Measurements from ENCODE around the gene FAM222B. TPM values are rescaled to one million over a fixed set of nuclear protein-coding genes. Genes with fewer than 3 reads are reported as not detected.
A peak's percentile ranks its signal among the peaks of the same experiment; 100 is the strongest.
"Not testable (repeated sequence)": the region's sequence is repeated elsewhere in the genome, so short reads cannot be mapped to it uniquely, and the experiment has no call there.

FAM222B gene
- total RNA-seq, 1 donor = 15.1 TPM

- Histone ChIP-seq H3K4me3 (ENCODE audit: low read length) (no peak overlapping the region), H3K27me3 (ENCODE audit: insufficient read depth, low read length) (peaks cover 9% of the 10 kb centered on the region), H3K9me3 (ENCODE audit: low read depth, low read length) (no peaks in the 10 kb centered on the region), H3K4me1 (ENCODE audit: insufficient read depth, low read length) (peaks cover 82% of the 10 kb centered on the region)
Observed at GRCh38 chr17:28741358-28742349, 100.9 kb downstream of the FAM222B start.

GRCh38 chr17:28740406-28741357 is 101.9 kb downstream of the FAM222B start:
- Histone ChIP-seq H3K9me3 (ENCODE audit: low read depth, low read length) (no peaks in the 10 kb centered on the region), H3K27me3 (ENCODE audit: insufficient read depth, low read length) (peaks cover 9% of the 10 kb centered on the region), H3K4me3 (ENCODE audit: low read length) (no peak overlapping the region), H3K4me1 (ENCODE audit: insufficient read depth, low read length) (peaks cover 76% of the 10 kb centered on the region)

- Histone ChIP-seq H3K4me3 (ENCODE audit: low read length) (no peak overlapping the region), H3K4me1 (ENCODE audit: insufficient read depth, low read length) (peaks cover 62% of the 10 kb centered on the region), H3K9me3 (ENCODE audit: low read depth, low read length) (no peaks in the 10 kb centered on the region), H3K27me3 (ENCODE audit: insufficient read depth, low read length) (no peaks in the 10 kb centered on the region)
Observed at GRCh38 chr17:28738680-28739384, 103.8 kb downstream of the FAM222B start.

- Histone ChIP-seq H3K4me3 (ENCODE audit: low read length) (no peak overlapping the region), H3K9me3 (ENCODE audit: low read depth, low read length) (no peaks in the 10 kb centered on the region), H3K27me3 (ENCODE audit: insufficient read depth, low read length) (no peaks in the 10 kb centered on the region), H3K4me1 (ENCODE audit: insufficient read depth, low read length) (peaks cover 55% of the 10 kb centered on the region)
Observed at GRCh38 chr17:28737770-28738679, 104.6 kb downstream of the FAM222B start.

- no peaks in the 10 kb centered on the region for H3K9me3 ChIP-seq (ENCODE audit: low read depth, low read length)
- H3K4me1 ChIP-seq (ENCODE audit: insufficient read depth, low read length) = peaks cover 48% of the 10 kb centered on the region
- no peaks in the 10 kb centered on the region for H3K27me3 ChIP-seq (ENCODE audit: insufficient read depth, low read length)
- no peak overlapping the region for H3K4me3 ChIP-seq (ENCODE audit: low read length)
Observed at GRCh38 chr17:28737316-28737715, 105.3 kb downstream of the FAM222B start.

GRCh38 chr17:28735913-28736769 is 106.4 kb downstream of the FAM222B start:
- H3K9me3 ChIP-seq (ENCODE audit: low read depth, low read length); H3K27me3 ChIP-seq (ENCODE audit: insufficient read depth, low read length); H3K4me3 ChIP-seq (ENCODE audit: low read length): not testable (repeated sequence)
- peaks cover 36% of the 10 kb centered on the region for H3K4me1 ChIP-seq (ENCODE audit: insufficient read depth, low read length)

GRCh38 chr17:28735242-28735722 is 107.3 kb downstream of the FAM222B start:
- no peaks in the 10 kb centered on the region for H3K9me3 ChIP-seq (ENCODE audit: low read depth, low read length)
- H3K27me3 ChIP-seq (ENCODE audit: insufficient read depth, low read length) = no peaks in the 10 kb centered on the region
- H3K4me1 ChIP-seq (ENCODE audit: insufficient read depth, low read length) = peaks cover 28% of the 10 kb centered on the region

GRCh38 chr17:28734712-28735241 is 107.8 kb downstream of the FAM222B start:
- Histone ChIP-seq H3K4me1 (ENCODE audit: insufficient read depth, low read length) (peaks cover 30% of the 10 kb centered on the region), H3K4me3 (ENCODE audit: low read length) (no peak overlapping the region), H3K9me3 (ENCODE audit: low read depth, low read length) (no peaks in the 10 kb centered on the region), H3K27me3 (ENCODE audit: insufficient read depth, low read length) (no peaks in the 10 kb centered on the region)

More at GRCh38 chr17:28735242-28735722, 107.3 kb downstream of the FAM222B start:
- H3K4me3 ChIP-seq (ENCODE audit: low read length) = no peak overlapping the region

- Histone ChIP-seq H3K4me3 (ENCODE audit: low read length) (no peak overlapping the region), H3K27me3 (ENCODE audit: insufficient read depth, low read length) (no peaks in the 10 kb centered on the region), H3K9me3 (ENCODE audit: low read depth, low read length) (no peaks in the 10 kb centered on the region), H3K4me1 (ENCODE audit: insufficient read depth, low read length) (peaks cover 27% of the 10 kb centered on the region)
Observed at GRCh38 chr17:28733346-28733745, 109.2 kb downstream of the FAM222B start.

GRCh38 chr17:28729950-28730330 is 112.7 kb downstream of the FAM222B start:
- H3K4me3 ChIP-seq (ENCODE audit: low read length) = no peak overlapping the region
- no peaks in the 10 kb centered on the region for H3K27me3 ChIP-seq (ENCODE audit: insufficient read depth, low read length)
- peaks cover 44% of the 10 kb centered on the region for H3K4me1 ChIP-seq (ENCODE audit: insufficient read depth, low read length)
- no peaks in the 10 kb centered on the region for H3K9me3 ChIP-seq (ENCODE audit: low read depth, low read length)

GRCh38 chr17:28728364-28729200 is 114.0 kb downstream of the FAM222B start, which contains the start of gene NEK8:
Gene NEK8 (plus strand): TSS chr17:28728788. CDS start chr17:28728814, 26 bp downstream.
- Histone ChIP-seq H3K27me3 (ENCODE audit: insufficient read depth, low read length) (no peaks in the 10 kb centered on the region), H3K4me3 (ENCODE audit: low read length) (peak within 1 kb of the TSS; percentile 58), H3K4me1 (ENCODE audit: insufficient read depth, low read length) (peaks cover 52% of the 10 kb centered on the region), H3K9me3 (ENCODE audit: low read depth, low read length) (no peaks in the 10 kb centered on the region)
